NCI-H146 treated with DMSO at 0.1 percent for 48 hours (cell line): ENCODE data around the gene FRS2.

ENCODE experiments used
- DNase-seq: peaks from one replicate; lab custom pipeline; 2025; ENCODE audit not compliant: unreplicated experiment; lab: John Stamatoyannopoulos, UW

Gene FRS2

GRCh38 chr12:69464428-69464827 is 5.8 kb upstream of the FRS2 start:
- DNase-seq = no peak

DNA sequence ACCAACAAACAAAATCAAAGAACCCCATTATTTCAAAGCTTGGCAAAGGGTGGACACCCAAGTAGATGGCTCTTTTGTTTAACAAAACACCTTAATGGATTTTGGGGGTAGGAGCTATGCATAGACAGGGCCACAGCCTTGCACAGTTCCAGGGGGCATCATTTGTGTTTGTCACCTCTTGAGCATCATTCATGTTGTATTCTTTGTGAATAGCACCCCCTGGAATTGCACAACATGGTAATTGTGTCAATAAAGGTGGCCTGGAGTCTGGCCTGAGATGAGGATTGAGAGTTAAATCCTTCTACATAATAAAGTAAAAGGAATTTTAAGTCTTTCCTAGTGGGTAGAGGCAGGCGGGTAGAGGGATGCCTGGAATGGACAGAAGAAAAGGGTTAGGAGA is 3.3 kb upstream of the FRS2 start:
- DNase-seq = no peak

- no peak for DNase-seq
These were observed 2.8 kb upstream of the FRS2 start for GRCh38 chr12:69467366-69467765.

GRCh38 chr12:69468237-69469026 is 1.8 kb upstream of the FRS2 start:
- DNase-seq = no peak

DNA sequence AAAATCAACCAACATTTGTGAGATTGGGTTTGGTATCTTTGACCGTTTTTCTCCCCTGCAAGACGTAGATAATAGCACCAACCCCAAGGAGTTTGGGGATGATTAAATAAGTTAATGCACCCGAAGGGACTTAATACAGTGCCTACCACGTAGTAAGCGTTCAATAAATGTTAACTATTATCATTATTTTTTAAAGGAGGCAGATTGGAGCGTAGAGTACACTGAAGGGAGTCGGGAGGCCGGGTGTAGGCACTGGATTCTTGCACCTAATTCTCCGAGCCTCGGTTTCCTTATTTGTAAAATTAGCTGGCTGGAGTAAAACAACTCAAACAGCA is 367 bp upstream of the FRS2 start:
- DNase-seq = no peak

DNA sequence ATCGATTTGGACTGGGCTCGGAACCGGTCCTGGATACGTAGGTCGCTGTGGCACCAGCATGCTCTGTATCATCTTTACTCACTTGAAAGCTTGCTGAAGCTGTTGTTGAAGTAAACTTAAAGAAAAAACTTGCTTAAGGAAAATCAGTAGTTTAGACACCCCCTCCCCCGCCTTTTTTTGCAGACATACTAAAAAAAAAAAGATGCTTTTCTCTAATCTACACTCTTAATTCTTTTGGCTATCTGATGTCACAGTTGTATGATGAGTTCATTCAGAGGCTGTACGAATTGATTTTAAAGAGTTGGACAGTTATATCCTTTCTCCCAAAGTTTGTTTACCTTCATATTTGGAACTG is 865 bp downstream of the FRS2 start:
- DNase-seq = no peak

- no peak for DNase-seq
These were observed 1.6 kb downstream of the FRS2 start for GRCh38 chr12:69471667-69472385.

DNA sequence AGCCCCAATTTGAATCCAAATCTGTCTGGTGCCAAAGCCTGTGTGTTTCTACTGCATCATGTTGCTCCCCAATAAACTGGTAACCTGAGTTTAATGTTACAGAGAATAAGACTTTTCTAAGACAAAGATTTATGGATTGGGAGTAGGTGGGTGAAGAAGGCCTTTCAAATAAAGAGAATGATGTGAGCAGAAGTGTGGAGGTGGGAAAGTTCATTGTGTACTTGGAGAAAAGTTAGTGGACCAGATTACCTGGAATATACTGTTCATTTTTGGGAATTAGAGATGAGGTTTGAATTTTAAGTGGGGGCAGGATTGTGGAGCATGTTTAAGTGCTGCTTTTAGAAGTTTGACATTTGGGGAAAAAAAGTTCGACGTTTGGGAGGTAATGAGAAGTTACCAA is 3.1 kb downstream of the FRS2 start:
- no peak for DNase-seq

- DNase-seq = no peak
These were observed 4.3 kb downstream of the FRS2 start for GRCh38 chr12:69474456-69474855.

DNA sequence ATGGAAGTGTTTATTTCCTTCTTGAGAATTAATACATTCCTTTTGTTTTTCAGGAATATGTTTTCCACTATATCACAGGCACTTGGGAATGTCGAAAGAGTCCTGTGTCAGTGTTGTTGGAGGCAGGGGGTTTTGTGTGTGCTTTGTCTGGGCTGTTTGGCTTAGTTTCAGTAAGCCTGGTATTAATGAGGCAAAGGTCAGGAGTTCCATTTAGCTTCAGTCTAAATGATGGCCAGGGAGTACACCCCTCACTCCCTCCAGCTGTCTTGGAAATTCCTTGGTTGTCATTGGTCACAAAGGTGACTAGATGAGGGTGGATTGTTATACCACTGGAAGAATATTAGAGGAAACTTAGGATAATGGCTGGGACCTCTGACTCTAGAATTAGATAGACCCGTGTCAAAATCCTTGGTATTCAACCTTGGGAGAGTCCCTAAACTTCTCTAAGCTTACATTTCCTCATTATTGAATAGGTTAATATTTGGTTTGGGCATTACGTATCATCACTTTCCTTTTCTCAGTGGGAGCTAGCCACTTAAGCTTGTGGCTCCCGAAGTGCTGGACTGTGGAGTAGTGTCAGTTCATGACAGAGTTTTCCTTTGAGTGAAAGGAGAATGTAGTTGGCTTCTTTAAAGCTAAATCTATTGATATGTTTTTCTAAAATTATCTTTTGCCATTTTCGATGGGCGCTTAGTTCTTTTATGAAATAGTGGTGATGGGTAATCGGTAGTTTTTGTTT is 5.2 kb downstream of the FRS2 start:
- no peak for DNase-seq

DNA sequence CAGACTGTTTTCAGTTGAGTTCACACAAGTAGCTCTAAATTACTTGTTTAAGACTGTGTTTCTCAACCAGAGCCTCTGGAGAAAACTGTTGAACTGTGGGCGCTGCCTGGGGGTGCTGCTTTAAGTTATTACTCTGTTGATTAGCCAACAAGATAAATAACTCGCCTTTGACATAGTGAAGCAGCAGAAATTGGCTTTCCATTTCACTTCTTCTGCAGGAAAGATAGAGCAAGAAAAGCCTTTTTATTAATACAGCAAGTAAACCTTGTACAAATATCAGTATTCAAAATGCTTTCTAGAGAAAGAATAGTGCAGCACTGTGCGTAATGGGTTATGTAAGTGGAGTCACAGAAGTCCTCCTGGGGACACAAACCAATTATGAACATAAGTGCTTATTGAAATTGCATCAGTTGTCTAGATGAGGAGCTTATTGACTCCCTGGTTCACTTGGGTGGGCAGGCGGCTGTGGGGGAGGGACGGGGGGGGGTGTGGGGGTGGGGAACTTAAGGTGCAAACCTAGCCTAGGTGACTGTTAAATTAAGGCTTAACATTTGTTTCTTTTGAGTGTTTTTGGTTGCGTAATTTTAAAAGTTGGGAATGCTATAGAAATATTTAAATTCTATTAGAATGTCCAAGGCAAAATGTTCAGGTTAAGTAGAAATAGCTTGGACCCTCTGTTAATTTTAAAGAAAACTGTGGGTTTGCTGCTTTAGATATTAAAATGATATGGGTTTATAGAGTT is 6.3 kb downstream of the FRS2 start:
- no peak for DNase-seq

DNA sequence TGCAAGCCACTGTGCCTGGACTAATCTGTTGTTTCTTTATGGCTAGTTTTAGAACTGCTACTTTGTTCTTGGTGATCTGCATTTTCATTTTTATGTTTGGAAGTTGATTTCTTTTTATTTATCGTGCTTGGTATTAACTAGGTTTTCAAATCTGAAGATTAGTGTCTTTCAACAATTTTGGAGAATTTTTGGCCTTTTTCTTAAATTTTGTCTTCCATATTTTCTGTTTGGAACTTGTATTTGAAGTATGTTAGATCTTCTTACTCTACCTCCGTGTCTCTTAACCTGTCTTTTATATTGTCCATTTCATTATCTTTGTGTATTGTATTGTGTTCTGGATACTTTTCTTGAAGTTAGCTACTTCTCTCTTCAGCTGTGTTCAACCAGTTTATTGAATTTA is 9.5 kb downstream of the FRS2 start:
- DNase-seq = no peak

- DNase-seq = no peak
These were observed 10.5 kb downstream of the FRS2 start for GRCh38 chr12:69480698-69481097.

DNA sequence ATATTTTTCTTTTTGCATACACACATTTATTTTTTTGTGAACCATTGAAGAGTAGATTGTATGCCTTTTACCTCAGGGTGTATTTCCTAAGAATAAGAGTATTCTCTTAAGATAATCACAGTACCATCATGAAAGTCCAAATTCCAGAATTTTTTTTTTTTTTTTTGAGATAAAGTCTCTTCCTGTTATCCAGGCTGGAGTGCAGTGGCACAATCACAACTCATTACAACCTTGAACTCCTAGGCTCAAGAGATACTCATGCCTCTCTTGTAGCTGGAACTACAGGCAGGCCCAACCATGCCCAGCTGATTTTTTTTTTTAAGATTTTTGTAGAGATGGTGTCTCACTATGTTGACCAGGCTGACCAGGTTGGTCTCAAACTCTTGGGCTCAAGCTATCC is 10.9 kb downstream of the FRS2 start:
- no peak for DNase-seq

- no peak for DNase-seq
These were observed 13.5 kb downstream of the FRS2 start for GRCh38 chr12:69483700-69484099.

DNA sequence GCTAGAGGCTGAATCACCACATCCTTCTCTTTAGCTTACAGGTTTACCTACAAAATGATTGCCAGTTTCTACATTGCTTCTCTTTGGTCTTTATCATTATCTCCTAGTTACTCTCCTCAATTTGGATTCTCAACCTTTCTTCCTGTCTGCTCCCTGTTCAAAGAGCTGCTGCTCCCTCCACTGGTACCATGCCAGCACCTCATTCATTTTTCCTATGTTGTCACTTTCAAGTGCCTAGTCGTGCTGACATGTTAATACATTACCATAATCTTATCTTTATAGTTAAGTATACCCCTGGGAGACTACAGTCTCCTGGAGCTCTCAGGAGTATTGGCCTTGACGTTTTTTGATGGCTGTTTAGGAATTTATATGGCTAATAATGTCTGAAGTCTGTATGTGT is 14.2 kb downstream of the FRS2 start:
- no peak for DNase-seq

- DNase-seq = no peak
These were observed 20.9 kb downstream of the FRS2 start for GRCh38 chr12:69490920-69491643.

- no peak for DNase-seq
These were observed 22.6 kb downstream of the FRS2 start for GRCh38 chr12:69492739-69493138.

GRCh38 chr12:69495071-69495470 is 24.9 kb downstream of the FRS2 start:
- DNase-seq = no peak

GRCh38 chr12:69497308-69498026 is 27.3 kb downstream of the FRS2 start:
- DNase-seq = no peak
